BJ (cell line): ENCODE results near the gene MCU. TPM values are rescaled to one million over a fixed set of nuclear protein-coding genes. Genes with fewer than 3 reads are reported as not detected.

Source experiments
- CTCF ChIA-PET: fragments of 350-600 bp; formaldehyde crosslinking; extraction: SDS; loops from one replicate; lab custom pipeline; 2021; ENCODE audit warnings: antibody characterized with exemption, inconsistent platforms; lab: Yijun Ruan, JAX
- POLR2A ChIA-PET: fragments of 300-600 bp; sonication (Branson Sonifier 250); formaldehyde crosslinking; extraction: SDS; loops from one replicate; lab custom pipeline; 2021; ENCODE audit warnings: antibody characterized with exemption; lab: Charles Lee
- DNase-seq: peaks from one replicate; pipeline ENCODE4 v3.0.0-alpha.2; 2011; ENCODE audit warnings: low read depth
- H3K27me3 ChIP-seq: 2 replicates; pipeline ENCODE4 v1.6.0; 2011; ENCODE audit warnings: low read length; ENCODE audit not compliant: control insufficient read depth, insufficient read depth
- H3K36me3 ChIP-seq: 2 replicates; pipeline ENCODE4 v1.5.1; 2011; ENCODE audit warnings: low read length; ENCODE audit not compliant: control insufficient read depth, insufficient read depth
- H3K4me3 ChIP-seq: 2 replicates; pipeline ENCODE4 v1.5.1; 2011; ENCODE audit warnings: low read depth, mild to moderate bottlenecking, control low read depth, low read length
- CTCF ChIP-seq: IDR thresholded peaks from 2 replicates; pipeline ENCODE4 v1.5.1; 2011; ENCODE audit warnings: low read depth, mild to moderate bottlenecking, control low read depth, inconsistent platforms, low read length, moderate library complexity; ENCODE audit not compliant: insufficient read depth
- polyA plus RNA-seq: library from polyadenylated mRNA; depleted of rRNA; stranded (reverse); fragments of >200 nt; gene quantifications from 2 replicates; pipeline ENCODE4 v1.2.3, GENCODE V29; 2011

MCU gene
- polyA plus RNA-seq, 1 experiment = 78.7 TPM

GRCh38 chr10:72742092-72742491, 50.1 kb downstream of the MCU start:
- DNase-seq = no peak
- no peaks in the 10 kb centered on the region for H3K36me3 ChIP-seq
- ChIA-PET POLR2A (no interaction called here), CTCF (no interaction called here)
- no peak for TF ChIP-seq CTCF
- H3K27me3 ChIP-seq = no peaks in the 10 kb centered on the region
- H3K4me3 ChIP-seq = no peak overlapping the region

- POLR2A ChIA-PET = no interaction called here
- TF ChIP-seq CTCF = no peak
- Histone ChIP-seq H3K36me3 (no peaks in the 10 kb centered on the region), H3K4me3 (no peak overlapping the region), H3K27me3 (no peaks in the 10 kb centered on the region)
- CTCF ChIA-PET = no interaction called here
- DNase-seq = no peak
Measured at GRCh38 chr10:72742797-72743196, 50.9 kb downstream of the MCU start.

- Histone ChIP-seq H3K27me3 (no peaks in the 10 kb centered on the region), H3K4me3 (no peak overlapping the region), H3K36me3 (no peaks in the 10 kb centered on the region)
- no peak for DNase-seq
- TF ChIP-seq CTCF = no peak
- ChIA-PET CTCF (interaction anchor here (1.1 to 2.4 kb wide), 3 partner anchors 11 to 90 kb away, joined by 3 to 8 read pairs (median 5); no protein-coding TSS in a partner anchor), POLR2A (no interaction called here)
Measured at GRCh38 chr10:72744566-72744965, 52.6 kb downstream of the MCU start.

GRCh38 chr10:72746426-72747363, 54.8 kb downstream of the MCU start:
- DNase-seq = no peak
- Histone ChIP-seq H3K4me3 (no peak overlapping the region), H3K36me3 (no peaks in the 10 kb centered on the region), H3K27me3 (no peaks in the 10 kb centered on the region)
- ChIA-PET CTCF (interaction anchor here (0.9 kb wide), 1 partner anchor 383 kb away, joined by 3 read pairs; no protein-coding TSS in a partner anchor), POLR2A (interaction anchor here (0.5 kb wide), 1 partner anchor 7 kb away, joined by 3 read pairs; no protein-coding TSS in a partner anchor)
- no peak for TF ChIP-seq CTCF

- no peak for TF ChIP-seq CTCF
- Histone ChIP-seq H3K36me3 (no peaks in the 10 kb centered on the region), H3K4me3 (no peak overlapping the region), H3K27me3 (no peaks in the 10 kb centered on the region)
- CTCF ChIA-PET = no interaction called here
- no peak for DNase-seq
- POLR2A ChIA-PET = interaction anchor here (0.5 kb wide), 1 partner anchor 8 kb away, joined by 3 read pairs; no protein-coding TSS in a partner anchor
Measured at GRCh38 chr10:72747521-72747920, 55.6 kb downstream of the MCU start.
